ENCODE data around the gene DRC7. TPM values are rescaled to one million over a fixed set of nuclear protein-coding genes. Genes with fewer than 3 reads are reported as not detected.
"Not testable (repeated sequence)": the region's sequence is repeated elsewhere in the genome, so short reads cannot be mapped to it uniquely, and the experiment has no call there.

Gene DRC7
- total RNA-seq, 1 donor from 2014 or later = not detected

DNA sequence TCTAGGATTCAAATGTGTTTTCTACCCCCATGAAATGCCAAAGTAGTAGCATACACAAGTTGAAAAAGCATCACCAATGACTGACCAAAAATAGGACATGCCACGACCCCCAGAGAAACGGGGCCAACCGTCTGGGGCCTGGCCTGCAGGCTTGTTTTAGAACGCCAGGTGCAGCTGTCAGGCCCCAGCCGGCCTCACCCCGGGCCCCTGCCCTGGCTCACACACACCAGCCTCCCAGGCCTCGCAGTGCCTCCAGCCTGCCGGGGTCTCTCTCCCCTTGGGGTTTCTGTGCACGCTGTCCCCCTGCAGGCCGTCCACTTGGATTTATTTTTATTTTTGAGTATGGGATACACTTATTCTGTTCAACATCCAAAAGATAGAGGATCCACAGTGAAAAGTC, 48.9 kb downstream of the DRC7 start:
- no peak overlapping the region for H3K4me3 ChIP-seq
- no peak overlapping the region for H3K27ac ChIP-seq
- intact Hi-C loops (cut with DNase I) = no loop called here
- H3K9me3 ChIP-seq = no peaks in the 10 kb centered on the region
- peaks cover 0 to 11% of the 10 kb centered on the region in 2 donors for H3K36me3 ChIP-seq
- no peak for TF ChIP-seq POLR2AphosphoS5 (IDR thresholded peaks at IDR 0.05; ENCODE audit: insufficient read depth in 1 of 2, low read depth in 1 of 2)
- TF ChIP-seq POLR2A (IDR thresholded peaks at IDR 0.05) = no peak
- TF ChIP-seq CTCF (IDR thresholded peaks at IDR 0.05) = no peak
- H3K27me3 ChIP-seq = no peaks in the 10 kb centered on the region
- DNase-seq (ENCODE audit: extremely low spot score in 2 of 2) = no peak
- H3K4me1 ChIP-seq = peaks cover 22% of the 10 kb centered on the region

DNA sequence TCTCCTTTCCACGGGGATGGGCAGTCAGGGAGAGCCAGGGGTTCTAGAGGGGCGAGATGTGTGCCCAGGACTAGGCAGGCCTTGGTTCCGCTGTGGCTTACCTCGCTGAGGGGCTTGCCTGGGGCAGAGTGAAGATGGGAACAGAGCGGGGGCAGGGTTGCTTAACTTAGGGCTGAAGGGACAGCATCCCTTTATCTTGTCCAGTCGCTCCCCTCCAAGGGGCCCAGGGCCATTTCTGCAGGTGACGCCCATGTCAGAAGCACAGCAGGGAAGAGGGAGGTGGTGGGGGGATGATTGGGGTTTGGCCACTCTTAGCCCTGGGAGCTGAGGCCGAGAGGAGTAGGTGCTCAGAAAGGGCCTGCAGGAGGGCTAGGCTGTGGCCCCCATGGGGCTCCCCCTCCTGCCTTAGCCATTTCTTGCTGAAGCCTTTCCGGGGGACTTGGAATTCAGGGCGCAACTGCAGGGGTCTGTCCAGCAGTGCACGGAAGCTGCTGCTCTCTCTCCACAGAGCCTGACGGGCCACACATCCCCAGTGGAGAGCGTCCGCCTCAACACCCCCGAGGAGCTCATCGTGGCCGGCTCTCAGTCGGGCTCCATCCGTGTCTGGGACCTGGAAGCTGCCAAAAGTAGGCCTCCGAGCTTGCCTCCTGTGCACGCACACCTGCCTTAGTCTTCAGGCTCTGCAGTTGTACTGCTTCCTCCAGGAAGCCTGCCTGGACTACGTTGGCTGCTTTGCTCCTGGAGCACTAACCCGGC, 49.5 kb downstream of the DRC7 start:
- peaks cover 19% of the 10 kb centered on the region for H3K4me1 ChIP-seq
- DNase-seq (ENCODE audit: extremely low spot score in 2 of 2) = no peak
- intact Hi-C loops (cut with DNase I) = no loop called here
- TF ChIP-seq POLR2AphosphoS5 (IDR thresholded peaks at IDR 0.05; ENCODE audit: insufficient read depth in 1 of 2, low read depth in 1 of 2) (no peak), POLR2A (IDR thresholded peaks at IDR 0.05) (no peak), CTCF (IDR thresholded peaks at IDR 0.05) (no peak)
- H3K9me3 ChIP-seq = no peaks in the 10 kb centered on the region
- H3K27me3 ChIP-seq = no peaks in the 10 kb centered on the region
- H3K36me3 ChIP-seq = peaks cover 0 to 8% of the 10 kb centered on the region in 2 donors
- no peak overlapping the region for H3K27ac ChIP-seq
- H3K4me3 ChIP-seq = no peak overlapping the region

DNA sequence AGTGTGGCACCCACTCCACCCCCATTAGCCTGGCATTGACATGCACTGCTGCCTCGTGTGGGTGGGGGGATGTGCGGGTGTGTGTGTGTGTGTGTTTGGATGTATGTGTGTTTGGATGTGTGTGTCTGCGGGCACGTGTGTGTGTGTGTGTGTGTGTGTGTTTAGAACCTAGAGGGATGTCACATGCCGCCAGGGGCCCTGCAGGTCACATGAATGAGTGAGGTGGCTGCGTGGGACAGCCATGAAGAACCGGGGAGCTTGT, 50.0 kb downstream of the DRC7 start:
- Histone ChIP-seq H3K4me3 (no peak overlapping the region), H3K36me3 (peaks cover 0 to 7% of the 10 kb centered on the region in 2 donors), H3K9me3 (no peaks in the 10 kb centered on the region), H3K27me3 (no peaks in the 10 kb centered on the region), H3K4me1 (peaks cover 14% of the 10 kb centered on the region), H3K27ac (no peak overlapping the region)
- intact Hi-C loops (cut with DNase I) = no loop called here
- TF ChIP-seq POLR2A (IDR thresholded peaks at IDR 0.05) (no peak), CTCF (IDR thresholded peaks at IDR 0.05) (no peak), POLR2AphosphoS5 (IDR thresholded peaks at IDR 0.05; ENCODE audit: insufficient read depth in 1 of 2, low read depth in 1 of 2) (no peak)
- no peak for DNase-seq (ENCODE audit: extremely low spot score in 2 of 2)

DNA sequence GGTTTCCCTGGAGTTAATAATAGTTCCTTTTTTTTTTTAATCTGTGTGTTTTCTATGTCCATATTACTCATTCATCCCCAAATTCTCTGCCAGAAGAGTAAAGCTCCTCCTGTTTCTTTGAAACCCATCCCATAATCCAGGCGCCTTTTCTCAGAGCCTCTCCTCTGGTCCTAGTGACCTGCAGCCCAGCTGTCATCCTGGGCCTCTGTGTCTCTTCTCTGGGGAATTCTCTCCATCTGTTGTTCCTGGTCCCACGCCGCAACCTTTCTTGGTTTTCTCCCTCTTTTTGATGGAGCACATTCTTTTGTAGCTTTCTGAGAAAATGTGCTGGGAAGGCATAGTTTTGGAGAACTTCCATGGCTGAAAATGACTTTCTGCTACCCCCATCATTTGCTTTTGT, 51.2 kb downstream of the DRC7 start:
- no peak overlapping the region for H3K27ac ChIP-seq
- H3K9me3 ChIP-seq = no peaks in the 10 kb centered on the region
- H3K36me3 ChIP-seq = peaks cover 0 to 7% of the 10 kb centered on the region in 2 donors
- no peak overlapping the region for H3K4me3 ChIP-seq
- DNase-seq (ENCODE audit: extremely low spot score in 2 of 2) = no peak
- intact Hi-C loops (cut with DNase I) = no loop called here
- TF ChIP-seq CTCF (IDR thresholded peaks at IDR 0.05) (no peak), POLR2AphosphoS5 (IDR thresholded peaks at IDR 0.05; ENCODE audit: insufficient read depth in 1 of 2, low read depth in 1 of 2) (no peak), POLR2A (IDR thresholded peaks at IDR 0.05) (no peak)
- H3K4me1 ChIP-seq = peaks cover 5% of the 10 kb centered on the region
- H3K27me3 ChIP-seq = no peaks in the 10 kb centered on the region

DNA sequence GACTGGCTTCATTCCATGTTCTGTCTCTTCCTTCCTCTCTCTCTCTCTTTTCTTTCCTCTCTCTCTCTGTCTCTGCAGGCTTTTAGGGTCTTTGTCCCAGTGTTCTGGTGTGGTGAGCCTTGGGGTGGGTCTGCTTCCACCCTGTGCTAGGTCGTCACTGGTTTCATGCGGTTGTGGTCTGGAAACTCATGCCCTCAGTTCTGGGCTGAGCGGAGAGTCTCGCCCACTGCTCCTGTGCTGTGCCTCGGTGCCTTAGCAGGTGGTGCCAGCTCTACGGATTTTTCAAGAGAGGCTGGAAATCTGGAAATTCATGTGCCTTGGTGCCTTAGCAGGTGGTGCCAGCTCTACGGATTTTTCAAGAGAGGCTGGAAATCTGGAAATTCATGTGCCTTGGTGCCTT, 51.7 kb downstream of the DRC7 start:
- H3K9me3 ChIP-seq; H3K4me1 ChIP-seq; H3K27ac ChIP-seq; H3K36me3 ChIP-seq; intact Hi-C loops (cut with DNase I); H3K4me3 ChIP-seq; H3K27me3 ChIP-seq; DNase-seq (ENCODE audit: extremely low spot score in 2 of 2): not testable (repeated sequence)
